HG02870 (cell line): Measurements from ENCODE around the gene SLC6A12.

Experiments used
- ATAC-seq: cut with Tn5 transposase; IDR thresholded peaks from one replicate; pipeline ENCODE4 v1.9.1; 2021; ENCODE audit warnings: mild to moderate bottlenecking, moderate library complexity; ENCODE audit not compliant: unreplicated experiment

Gene SLC6A12

DNA sequence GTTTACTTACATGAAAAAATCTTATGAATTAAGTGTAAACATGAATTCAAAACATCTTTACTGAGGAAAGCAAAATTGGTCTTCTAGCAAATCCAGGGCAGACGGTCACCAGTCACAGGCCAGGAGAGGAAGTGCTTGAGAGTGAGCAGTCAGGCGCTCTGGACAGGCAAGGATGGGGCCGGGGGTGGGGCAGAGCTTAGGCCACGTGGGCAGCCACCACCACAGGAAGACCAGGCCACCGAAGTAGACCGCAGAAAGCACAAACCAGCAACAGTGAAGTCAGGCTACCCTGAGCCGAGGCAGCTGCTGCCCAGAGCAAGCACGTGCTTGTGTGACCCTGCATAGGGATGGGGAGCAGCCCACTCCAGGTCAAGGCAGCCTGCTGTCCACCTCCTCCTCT lies 33.5 kb downstream of the SLC6A12 start:
- no peak for ATAC-seq

DNA sequence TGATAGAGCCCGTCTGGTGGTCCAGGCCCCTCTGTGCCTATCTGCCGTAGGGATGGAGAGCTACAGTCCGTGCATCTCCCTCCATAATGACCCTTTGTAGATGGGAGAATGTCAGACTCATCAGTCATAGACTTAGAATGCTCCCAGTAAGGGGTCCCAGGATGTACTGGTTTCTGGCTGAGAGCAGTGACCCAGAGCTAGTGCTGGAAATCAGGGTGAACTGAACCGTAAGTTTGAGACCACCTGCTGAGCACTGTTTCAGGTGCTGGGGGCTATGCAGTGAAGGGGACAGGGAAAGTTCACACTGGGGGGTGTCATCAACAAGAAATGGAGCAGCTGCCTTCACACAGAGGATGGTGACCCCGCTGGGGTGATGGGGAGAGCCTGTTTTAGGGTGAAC lies 34.1 kb downstream of the SLC6A12 start:
- ATAC-seq, result no peak

DNA sequence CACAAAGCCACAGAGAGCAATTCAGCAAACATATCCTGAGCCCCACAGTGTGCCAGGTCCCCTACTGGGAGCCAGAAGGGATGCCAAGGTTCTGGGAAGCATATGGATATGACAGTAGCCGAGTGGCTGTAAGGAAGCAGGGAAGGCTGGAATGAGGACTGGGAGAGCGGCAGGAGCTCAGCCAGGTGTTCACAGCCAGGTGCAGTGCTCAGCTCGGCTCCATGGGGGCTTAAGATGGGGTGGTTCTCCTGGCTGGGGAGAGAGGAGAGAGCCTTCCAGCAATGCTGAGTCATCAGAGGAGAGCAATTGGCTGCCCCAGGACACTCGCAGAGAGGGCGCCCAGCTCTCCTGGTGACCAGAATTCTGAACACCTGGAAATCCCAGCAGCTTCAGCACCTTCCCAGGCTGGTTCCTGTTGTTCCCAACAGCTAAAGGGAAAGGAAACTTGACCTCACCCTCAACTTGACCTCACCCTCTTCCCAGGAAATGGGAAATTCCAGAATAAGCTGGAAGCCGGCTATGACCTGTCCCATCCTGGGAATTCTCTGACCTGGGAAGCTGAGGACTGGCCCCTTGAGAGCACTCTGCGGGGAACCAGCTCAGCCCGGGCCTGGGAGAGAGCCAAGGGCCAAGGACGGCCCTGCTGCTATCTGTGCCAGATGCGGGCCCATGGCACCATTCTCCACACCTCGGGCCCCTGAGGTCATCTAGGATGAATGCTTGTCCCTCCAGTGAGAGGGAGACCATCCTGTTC lies 34.6 kb downstream of the SLC6A12 start:
- no peak for ATAC-seq

DNA sequence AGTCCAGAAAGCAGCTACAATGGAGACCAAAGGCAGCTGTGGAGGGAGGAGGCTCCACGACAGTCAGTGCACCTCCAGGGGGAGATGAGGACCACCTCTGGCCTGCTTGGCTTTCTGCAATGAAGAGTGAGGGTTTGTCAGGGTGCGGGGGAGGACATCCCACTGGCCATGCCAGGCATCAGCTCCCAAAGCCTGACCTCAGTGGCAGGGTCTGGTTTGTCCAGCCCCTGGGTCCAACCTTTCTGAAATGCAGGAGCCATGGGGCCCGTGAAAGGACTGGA lies 35.2 kb downstream of the SLC6A12 start:
- no peak for ATAC-seq

DNA sequence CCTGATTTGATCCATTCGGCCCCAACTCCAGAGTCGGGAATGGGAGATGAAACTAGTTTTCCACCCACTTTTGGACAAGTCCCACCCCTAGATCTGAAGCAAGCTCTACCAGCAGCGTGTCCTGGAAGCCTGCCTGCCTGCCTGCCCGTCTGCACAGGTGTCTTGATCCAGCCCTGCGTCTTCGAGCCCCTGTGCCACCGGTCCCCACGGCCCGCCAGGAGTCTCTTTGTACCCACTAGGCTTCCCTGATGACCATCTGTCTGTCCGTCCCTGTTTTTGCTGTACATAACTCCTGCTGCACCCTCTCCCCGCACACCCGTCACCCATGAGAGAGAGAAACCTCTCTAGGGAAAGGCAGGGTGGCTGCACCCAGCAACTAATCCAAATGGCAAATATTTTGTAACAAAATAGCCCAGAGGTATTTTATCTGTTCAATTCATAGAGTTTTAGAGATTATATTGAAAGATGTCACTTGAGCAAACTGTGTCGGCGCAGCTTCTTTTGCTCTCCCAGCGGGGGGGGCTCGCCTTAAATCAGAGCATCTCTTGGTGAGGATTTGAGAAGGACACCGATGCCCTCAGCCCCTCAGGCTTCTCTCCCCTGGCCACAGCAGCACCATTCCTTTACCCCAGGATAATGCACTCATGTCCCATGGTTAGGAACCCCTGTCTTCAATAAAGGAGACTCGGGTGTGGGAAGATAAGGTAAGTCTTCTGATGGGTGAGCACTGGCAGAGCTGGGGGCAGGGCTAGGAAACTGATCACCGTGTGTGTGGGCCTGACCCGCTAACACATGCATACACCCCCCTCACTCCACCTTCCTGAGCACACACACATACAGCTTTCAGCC lies 35.8 kb downstream of the SLC6A12 start:
- no peak for ATAC-seq

DNA sequence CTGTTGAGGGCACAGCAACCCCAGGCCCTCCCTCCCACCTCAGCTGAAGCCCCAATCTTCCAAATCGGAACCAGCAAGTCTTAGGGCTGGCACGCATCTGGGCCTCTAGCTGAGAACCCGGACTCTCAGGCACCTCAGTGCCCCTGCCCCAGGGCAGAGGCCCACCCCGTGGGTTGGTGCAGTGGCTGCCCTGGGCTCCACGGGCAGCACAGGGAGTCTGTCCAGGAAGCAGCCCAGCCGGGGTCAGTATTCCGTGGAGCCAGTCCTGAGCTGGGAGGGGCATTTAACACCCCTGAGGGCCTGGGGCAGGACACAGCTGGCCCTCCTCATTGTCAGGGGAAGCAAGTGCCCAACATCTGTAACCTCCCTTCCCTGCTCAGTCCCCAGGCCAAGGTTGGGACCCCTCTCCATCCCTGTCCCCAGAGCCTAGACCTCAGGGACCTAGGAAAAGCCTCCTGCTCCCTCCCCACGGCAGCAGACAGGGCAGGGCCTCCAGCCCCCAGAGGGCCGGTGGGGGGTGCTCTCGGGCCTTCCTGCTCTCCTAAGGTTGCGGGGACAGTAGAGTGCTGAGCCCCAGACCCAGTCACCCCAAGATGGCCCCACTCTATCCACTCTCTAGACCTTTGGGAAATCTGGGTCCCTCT lies 36.5 kb downstream of the SLC6A12 start:
- no peak for ATAC-seq

DNA sequence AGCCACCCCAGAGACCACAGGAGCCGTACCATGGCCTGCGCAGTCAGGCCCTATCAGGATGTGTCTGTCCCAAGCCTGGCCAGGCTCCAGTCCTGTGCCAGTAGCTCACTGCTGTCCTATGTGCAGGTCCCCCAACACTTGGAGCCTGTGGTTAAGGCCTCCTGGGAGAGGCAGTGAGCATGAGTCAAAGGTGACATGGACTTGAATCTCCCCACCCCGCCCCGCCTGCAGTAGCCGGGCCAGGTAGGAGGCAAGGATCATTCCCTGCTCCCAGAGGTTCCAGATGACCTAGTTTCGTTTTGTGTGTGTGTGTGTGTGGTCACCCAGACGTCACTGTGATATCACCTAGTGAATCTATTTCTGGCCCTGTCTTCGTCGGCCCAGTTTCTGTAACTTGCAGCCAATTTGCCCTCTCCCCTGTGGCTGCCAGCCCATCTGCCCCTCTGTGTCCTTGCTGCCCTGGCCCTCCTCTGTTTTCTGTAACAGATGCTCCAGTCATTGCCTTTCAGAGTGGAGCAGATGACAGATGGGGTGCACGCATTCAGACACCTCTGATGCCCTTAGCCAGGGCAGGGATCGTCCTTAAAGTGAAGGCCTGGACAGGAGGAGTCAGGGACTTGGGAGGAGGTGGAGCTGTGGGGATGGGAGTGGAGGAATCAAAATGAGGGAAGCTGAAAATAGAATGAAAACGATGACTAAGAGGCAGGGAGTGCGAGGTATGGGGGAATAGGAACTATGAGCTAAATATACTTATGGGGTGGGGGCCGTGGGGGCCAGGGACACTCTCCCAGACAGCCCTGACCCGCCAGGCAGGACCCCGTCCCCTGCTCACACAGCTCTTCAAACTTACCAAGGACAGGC lies 37.4 kb downstream of the SLC6A12 start:
- no peak for ATAC-seq

DNA sequence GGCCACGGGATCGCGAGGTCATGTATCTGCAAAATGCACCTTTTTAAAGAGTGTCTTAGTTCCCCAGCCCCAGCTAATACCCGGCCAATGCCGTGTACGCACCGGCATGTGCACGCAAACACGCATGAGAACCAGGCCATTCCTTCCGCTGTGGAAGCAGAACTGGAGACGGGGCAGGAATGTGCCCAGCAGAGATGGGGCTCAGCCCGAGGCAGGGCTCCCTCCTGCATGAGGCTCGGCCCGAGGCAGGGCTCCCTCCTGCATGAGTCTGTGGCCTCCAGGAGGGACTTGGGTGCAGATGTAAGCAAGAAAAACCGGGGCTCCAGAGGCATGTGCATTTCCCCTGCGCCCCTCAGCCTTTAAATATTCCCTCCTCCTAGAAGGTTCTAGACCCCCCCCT lies 38.2 kb downstream of the SLC6A12 start:
- ATAC-seq, result no peak

DNA sequence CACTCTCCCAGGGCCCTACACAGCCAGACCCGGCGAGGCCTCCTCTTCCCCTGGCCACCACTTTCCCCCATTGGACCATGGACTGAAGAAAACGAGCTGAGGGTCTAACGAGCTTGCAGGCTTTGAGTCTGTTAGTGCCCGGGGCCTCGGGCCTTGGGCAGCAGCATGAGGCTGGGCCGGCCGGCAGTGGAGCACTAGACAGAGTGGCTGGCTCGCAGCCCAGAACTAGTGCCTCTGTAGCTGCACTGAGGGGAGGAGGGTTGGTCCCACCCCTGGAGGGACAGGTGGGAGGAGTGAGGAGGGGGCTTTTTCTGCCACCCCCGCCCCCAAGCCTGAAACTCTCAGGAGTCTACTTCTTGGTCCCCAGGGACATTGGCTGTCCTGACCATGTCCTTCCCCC lies 38.7 kb downstream of the SLC6A12 start:
- ATAC-seq, result no peak

DNA sequence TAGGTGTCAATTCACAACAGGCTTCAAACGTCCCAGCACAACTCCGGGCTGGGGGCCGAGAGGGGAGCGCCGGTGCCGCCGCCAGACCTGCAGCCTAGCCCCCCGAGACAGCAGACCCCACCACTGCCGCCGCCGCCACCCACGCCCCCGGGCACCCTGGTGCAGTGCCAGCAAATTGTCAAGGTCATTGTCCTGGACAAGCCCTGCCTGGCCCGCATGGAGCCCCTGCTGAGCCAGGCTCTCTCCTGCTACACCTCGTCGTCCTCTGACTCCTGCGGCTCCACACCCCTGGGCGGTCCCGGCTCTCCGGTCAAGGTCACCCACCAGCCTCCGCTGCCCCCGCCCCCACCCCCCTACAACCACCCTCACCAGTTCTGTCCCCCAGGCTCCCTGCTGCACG lies 39.4 kb downstream of the SLC6A12 start:
- no peak for ATAC-seq

DNA sequence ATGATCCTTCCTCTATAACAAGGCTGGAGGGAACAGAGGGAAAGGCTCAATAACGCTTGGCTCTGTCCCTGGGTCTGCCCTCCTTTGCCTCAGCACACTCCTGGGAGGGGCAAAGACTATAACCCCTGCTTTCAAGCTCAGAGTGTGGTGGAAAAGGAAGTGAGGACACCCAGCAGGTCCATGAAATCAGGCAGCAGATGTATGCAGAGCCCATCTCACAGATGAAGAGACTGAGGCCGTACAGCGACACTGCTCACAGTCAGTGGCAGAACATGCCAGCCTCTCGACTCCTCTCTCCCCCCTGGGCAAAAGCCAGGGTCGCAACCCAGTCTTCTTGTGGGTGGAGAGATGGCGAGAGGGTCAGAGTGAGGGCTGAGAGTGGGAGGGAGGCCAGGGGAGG lies 39.8 kb downstream of the SLC6A12 start:
- no peak for ATAC-seq

DNA sequence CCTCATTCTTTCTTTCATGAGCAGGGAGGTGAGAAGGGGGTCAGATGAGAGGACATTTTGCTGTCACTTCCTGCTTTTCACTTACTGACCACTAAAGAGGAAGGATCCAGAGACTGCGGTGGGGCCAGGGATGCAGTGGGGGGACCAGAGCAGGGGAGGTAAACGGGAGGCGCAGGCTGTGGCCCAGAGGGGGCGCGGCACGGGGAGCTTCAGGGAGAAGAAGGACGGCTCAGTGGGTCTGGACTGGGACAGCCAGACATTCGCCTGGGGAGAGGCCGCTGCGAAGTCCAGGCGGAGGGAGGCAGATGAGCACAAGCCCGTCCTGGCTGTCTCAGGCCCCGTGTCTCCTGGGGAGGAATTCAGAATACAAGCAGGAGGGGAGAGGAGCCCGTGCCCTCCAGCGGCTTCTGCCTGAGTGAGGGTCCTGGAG lies 41.2 kb downstream of the SLC6A12 start:
- ATAC-seq, result no peak

DNA sequence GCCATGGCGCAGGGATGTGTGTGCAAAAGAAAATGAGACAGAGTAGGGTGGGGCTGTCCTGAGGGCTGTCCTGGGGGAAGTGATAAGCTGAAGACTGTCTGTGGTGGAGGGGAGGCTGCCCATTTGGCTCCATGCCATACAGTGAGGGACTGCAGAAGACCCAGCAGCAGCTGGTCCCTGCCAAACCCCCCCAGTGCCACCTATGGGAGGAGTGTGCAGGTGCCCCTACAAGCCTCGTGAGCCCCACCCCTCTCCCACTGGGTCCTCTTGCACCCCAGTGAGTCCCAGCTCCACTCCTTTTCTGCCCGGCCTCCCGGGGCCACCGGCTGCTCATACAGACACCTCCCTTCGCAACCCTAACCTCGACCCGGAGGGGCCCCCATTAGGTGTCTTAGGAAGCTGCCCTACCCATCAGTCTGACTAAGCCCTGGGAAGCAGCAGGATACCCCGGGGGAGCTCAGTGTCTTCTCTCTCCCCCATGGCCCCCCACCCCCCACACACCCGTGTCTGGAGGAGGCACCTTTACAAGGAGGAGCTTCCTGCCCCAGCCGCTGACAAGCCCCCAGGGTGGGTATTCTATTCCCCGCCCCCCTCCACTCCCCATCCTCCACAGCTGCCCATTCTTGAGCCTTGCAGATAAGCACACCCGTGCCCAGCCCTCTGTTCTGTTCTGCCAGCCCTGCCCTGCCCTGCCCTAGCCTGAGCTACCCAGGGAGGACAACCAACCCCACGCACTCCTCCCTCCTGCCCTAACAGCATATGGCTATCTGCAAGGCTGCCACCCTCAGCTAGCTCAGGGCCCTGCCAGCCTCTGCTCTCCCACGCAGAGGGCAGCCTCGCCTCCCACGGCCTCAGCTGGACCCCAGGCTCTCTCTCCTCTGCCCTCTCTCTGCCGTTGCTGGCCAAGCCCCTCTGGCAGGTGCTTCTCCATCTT lies 41.9 kb downstream of the SLC6A12 start:
- no peak for ATAC-seq

DNA sequence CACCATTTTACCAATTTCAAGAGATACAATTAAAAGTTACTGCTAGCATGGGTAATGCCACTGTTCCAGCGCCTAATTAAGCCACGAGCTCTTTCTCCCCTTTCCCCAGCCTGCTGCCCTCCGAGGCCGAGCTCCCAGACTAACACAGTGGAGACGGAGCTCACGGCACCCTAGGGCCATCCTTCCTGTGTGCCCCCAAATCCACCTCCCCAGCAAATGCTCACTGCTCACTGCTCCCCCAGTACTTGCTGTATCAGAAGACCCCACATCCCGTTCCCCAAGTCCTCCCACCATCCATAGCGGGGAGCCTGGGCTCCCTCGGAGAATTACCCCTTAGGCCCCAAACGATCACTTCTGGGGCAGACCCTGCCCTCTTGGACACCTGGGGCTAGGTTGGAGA lies 42.7 kb downstream of the SLC6A12 start:
- ATAC-seq, result no peak

DNA sequence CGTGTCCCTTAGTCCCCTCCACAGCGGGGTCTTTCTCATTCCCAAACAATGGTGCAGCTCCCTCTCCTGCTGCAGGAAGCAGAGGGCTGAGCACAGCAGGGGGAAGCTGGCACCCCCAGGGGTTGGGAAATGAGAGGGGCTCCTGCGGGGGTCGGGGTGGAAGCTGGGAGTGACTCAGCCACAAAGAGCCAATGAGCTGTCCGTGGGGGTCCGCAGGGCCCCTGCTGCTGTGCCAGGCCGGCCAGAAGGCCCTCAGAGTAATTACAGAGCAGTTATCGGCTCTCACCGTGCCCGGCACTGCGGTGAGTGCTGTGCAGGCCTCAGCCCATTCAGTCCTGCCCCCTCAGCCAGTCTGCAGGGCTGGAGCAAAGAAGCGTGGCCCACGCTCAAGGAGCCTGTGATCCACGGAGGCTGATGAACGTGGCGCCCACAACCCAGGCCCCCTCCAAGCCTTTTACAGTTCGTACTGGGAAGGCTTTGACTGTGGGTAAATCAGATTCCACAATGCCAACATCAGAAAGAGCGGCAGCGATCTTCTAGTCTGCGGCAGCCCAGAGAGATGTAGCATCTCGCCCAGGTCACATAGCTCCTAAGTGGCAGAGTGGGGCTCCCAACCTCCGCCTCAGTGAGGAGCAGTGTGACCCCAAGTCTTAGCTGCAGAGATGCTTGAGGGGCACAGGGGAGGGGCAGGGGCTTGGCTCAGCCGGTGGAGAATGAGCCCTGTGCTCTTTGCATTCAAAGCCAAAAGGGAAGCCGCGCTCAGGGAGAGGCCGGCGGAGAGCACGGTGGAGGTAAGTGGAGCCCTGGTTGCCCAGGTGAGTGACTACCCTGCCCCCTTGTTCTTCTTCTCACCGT lies 43.4 kb downstream of the SLC6A12 start:
- no peak for ATAC-seq

DNA sequence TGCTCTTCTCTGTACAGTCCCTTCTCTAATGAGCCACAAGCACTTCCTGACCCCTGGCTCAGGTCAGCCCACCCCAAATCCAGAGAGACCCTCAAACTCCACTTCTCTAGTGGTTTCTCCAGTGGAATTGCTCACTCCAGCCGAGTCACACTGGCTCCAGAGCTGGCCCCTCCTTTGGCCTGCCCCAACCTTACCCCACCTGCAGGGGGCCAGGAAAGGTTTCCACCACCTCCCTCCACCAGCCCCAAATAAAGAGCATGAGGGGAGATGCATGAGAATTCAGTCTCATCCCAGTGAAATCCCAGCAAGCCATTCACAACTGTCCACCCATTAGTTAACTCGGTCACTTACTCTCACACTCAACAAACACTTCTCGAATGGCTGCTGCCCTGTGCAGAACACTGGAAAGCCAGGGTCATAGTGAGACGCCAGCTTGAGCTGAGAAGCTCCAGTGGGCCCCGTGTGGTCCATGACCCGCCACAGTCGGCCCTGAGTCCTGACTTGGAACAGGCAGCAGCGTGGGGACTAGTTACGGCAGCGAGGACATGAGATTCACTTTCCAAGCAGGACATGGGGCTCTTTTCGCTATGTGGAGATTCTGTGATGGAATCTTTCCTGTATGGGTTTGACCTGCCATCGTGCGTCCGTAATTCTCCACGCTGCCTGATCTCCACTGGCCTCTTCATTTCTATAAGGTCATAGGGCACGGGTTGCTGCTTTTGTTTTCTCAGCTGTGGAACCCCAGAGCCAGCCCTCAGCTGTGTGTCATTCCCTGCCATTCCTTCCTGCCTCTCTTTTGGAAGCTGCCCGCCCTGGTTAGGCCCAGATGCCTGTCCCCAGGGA lies 44.2 kb downstream of the SLC6A12 start:
- ATAC-seq, result no peak

DNA sequence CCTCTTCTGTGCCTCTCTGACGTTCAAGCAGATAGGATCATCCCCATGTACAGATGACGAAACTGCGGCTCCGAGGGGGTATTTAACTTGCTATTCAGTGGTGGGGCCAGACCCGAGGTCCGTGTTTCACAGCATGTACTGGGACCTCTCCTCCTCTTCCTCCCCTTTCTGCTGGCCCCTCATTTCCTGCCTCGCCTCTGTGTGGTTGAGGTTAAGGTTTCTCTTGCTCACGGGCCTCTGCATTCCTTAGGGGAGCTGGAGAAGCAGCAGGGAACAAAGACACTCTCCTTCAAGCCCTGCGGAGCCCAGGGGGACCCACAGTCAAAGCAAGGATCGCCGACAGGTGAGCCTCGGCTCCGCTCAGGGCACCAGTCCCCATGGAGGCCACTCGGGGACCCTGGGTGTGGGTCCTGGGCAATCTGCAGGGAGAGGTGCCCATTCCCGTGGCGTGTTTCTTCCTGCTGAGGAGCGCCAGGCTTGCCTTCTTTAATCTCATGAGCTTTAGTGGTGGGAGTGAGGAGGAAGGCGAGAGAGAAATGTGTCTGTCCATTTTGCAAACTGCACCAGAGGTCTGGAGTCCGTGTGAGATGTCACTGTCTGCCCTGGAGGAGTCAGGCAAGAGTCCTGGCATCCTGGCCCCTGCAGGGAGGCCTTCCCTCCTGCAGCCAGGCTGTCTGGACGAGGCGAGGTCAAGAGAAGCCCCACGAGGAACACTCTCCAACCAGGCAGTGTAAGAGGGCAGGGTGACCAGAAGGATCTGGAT lies 45.0 kb downstream of the SLC6A12 start:
- ATAC-seq, result no peak
